Measurements from ENCODE around the gene CLIP2.

DNA sequence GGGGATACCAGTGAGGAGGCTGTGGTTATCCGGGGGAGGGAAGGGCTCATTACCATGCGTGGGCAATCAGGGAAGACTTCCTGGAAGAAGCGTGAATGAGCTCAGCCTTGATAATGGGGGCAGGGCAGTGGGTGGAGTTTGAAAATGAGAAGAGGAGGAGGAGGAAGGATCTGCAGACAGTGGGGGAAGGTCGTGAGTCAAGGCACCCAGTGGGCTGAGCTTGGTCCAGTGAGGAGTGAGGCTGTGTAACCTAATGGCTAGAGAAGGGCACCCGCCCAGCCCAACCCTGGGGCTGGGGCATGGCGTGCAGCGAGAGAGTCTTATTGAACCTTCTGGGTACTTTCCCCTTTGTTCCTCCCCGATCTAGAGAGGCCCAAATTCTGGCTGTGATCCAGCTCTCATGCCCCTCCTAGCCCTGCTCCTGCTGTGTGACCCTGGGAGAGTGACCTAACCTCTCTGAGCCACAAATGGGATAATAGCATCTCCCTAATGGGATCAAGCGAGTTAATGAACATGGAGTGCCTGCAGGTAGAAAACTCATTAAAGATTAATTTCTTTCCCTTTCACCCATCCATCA lies 31.5 kb downstream of the CLIP2 start:
- no peak for TF ChIP-seq CTCF (IDR thresholded peaks at IDR 0.05; ENCODE audit: low read length)
- no peak for TF ChIP-seq EZH2 (optimal IDR thresholded peaks at IDR 0.05; ENCODE audit: low read depth, low read length)

Data from MM.1S (cell line).